GM19351 (cell line): ENCODE results near the gene MMP11.

Source experiments
- ATAC-seq: cut with Tn5 transposase; IDR thresholded peaks from one replicate; pipeline ENCODE4 v1.9.1; 2021; ENCODE audit warnings: mild to moderate bottlenecking, moderate library complexity; ENCODE audit not compliant: unreplicated experiment

The MMP11 gene

GRCh38 chr22:23827351-23827995 is 54.8 kb downstream of the MMP11 start:
- ATAC-seq = no peak

- no peak for ATAC-seq
These were observed 56.4 kb downstream of the MMP11 start for GRCh38 chr22:23828800-23829680.

GRCh38 chr22:23829845-23830372 is 57.3 kb downstream of the MMP11 start:
- ATAC-seq = no peak

GRCh38 chr22:23831261-23831660 is 58.6 kb downstream of the MMP11 start:
- no peak for ATAC-seq

- ATAC-seq = no peak
These were observed 59.1 kb downstream of the MMP11 start for GRCh38 chr22:23831781-23832180.

GRCh38 chr22:23832226-23833016 is 59.8 kb downstream of the MMP11 start:
- no peak for ATAC-seq

GRCh38 chr22:23833017-23833751 is 60.5 kb downstream of the MMP11 start:
- no peak for ATAC-seq
